Inflammatory macrophage (primary cell): Measurements from ENCODE around the gene THEMIS.
"Not testable (repeated sequence)": the region's sequence is repeated elsewhere in the genome, so short reads cannot be mapped to it uniquely, and the experiment has no call there.

ENCODE experiments used
- DNase-seq, 2 donors: peaks; one replicate each; pipeline ENCODE4 v3.0.0-alpha.2; 2020 to 2022

THEMIS gene

DNA sequence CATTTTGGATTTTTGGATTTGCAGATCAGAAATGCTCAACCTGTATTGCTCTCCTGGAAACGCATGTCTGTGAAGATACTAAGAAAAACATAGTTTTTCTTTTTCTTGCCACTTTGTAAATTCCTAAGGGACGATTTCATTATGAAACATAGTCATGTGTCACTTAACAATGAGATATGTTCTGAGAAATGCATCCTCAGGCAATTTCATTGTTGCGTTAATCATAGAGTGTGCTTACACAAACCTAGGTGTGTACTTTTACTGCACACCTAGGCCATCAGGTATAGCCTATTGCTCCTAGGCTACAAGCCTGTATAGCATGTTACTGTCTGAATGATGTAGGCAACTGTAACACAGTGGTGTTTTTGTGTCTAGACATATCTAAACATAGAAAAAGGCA, 13.4 kb upstream of the THEMIS start:
- no peak for DNase-seq

DNA sequence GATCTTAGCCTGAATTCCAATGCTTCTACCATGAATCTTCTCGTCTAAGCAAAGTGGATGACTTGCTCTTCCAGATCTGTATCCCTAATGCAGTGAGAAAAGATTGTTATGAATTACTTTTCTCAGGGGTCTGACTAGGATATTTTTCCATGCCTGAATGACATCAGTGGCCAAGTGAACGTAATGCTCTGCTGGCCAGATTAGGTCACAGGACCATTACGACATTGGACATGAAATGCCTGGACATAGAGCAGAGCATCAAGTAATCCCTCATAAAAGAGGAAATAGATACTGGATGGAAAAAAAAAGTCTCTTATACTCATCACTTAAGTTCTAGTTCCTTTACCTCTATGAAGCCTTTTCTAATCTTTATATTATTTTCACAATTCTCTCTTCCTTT, 12.1 kb upstream of the THEMIS start:
- DNase-seq: no peak

DNA sequence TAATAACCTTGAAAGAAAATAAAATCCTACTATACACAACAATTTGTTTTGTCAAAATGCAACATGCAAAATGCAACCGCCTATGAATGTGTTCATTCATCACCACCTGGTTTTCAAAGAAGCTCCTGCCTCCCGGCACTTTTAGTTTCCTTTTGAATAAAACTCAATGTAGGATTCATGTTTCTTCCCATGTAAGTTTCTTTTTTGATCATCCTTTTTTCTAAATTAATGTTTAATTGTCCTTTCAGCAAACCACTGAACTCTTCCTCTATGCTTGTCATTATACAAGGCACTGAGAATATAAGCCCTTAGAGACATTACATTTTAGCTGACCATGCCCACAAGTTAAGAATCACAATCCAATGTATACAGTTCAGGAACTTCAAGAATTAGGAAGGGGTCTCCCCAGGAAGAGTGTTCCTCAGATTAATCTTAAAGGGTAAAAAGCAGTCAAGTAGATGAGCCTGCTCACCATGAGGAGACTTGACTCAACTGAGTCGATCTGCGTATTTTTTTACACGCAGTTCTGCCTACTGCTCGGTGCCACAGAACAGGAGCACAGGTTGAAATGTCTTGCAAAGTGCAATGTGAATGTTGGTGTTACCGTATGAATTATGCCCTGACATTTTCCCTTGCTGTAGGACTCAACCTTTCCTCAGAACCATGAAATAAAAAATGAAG, 7.2 kb upstream of the THEMIS start:
- no peak for DNase-seq

GRCh38 chr6:127904160-127904559, 3.3 kb upstream of the THEMIS start:
- DNase-seq: no peak

DNA sequence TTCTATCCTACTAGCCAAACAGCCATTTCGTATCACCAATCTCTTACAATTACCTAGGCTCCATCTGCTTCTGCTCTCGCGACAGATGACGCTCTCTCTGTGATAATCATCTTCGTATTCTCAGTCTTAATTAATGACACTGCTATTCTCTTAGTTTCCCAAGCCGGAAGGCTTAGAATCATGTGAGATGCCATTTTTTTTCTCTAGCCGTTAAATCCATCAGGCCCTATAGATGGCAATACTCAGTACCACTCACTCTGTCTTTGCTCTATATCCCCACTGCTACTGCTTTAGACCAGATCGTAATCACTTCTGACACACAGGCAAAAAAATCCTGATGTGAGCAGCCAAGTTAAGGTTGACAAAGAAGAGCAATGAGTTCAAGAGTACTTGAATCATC, 2.1 kb upstream of the THEMIS start:
- DNase-seq: no peak

- no peak for DNase-seq
Measured at GRCh38 chr6:127897484-127897883, 3.4 kb downstream of the THEMIS start.

- DNase-seq: no peak
Measured at GRCh38 chr6:127894051-127894450, 6.8 kb downstream of the THEMIS start.

GRCh38 chr6:127893541-127893940, 7.3 kb downstream of the THEMIS start:
- no peak for DNase-seq

- no peak for DNase-seq
Measured at GRCh38 chr6:127891731-127892326, 9.0 kb downstream of the THEMIS start.

- DNase-seq: no peak
Measured at GRCh38 chr6:127886603-127887002, 14.3 kb downstream of the THEMIS start.

GRCh38 chr6:127884134-127884533, 16.7 kb downstream of the THEMIS start:
- no peak for DNase-seq

DNA sequence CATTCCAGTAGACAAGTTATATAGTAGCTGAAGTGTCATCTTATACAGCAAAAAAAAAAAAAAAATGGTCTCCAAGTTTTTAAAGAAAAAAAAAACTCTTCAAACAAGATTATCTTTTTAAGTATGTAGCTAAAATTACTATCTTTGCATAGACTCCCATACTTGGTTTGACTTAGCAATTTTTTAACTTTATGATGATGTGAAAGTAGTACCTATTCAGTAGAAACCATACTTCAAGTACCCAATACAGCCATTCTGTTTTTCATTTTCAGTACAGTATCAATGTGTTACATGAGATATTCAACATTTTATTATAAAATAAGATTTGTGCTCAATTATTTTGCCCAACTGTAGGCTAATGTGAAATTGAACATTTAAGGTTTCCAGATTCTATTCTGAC, 18.9 kb downstream of the THEMIS start:
- DNase-seq: not testable (repeated sequence)

GRCh38 chr6:127880429-127880828, 20.4 kb downstream of the THEMIS start:
- DNase-seq: no peak

GRCh38 chr6:127879685-127880084, 21.2 kb downstream of the THEMIS start:
- no peak for DNase-seq

DNA sequence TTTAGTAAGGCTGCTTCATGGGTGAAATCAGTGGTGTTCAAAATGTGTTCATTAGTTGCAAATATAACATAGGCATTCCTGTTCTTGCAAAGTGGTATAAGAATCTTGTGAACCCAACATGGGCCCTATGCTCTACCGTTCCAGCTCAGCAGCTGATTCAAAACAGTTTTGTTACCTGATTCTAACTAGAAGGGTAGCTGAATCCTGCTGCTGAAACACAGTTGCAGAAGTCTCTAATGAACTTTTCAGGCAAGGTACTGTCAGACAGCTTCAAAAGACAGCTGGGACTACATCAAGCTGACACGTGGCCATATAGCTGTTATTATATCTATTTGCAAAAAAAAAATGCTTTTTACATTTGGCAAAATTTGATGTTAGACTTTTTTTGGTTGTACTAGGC, 22.7 kb downstream of the THEMIS start:
- no peak for DNase-seq

GRCh38 chr6:127877231-127877630, 23.6 kb downstream of the THEMIS start:
- no peak for DNase-seq

- no peak for DNase-seq
Measured at GRCh38 chr6:127869772-127870404, 31.0 kb downstream of the THEMIS start.

DNA sequence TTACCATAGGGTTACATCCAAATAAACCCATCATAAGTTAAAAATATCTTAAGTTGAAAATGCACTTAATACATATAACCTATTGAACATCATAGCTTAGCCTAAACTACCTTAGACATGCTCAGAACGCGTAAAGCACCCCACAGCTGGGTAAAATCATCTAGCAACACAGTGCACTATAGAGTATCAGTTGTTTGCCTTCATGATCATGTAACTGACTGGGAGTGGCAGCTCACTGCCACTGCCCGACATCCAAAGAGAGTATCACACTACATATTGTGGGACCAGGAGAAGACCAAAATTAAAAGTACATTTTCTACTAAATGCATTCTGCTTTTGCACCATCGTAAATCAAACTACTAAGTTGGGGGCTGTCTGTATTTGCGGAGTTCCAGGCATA, 31.7 kb downstream of the THEMIS start:
- no peak for DNase-seq

- DNase-seq: no peak
Measured at GRCh38 chr6:127868338-127868737, 32.5 kb downstream of the THEMIS start.

- DNase-seq: no peak
Measured at GRCh38 chr6:127866766-127867165, 34.1 kb downstream of the THEMIS start.

DNA sequence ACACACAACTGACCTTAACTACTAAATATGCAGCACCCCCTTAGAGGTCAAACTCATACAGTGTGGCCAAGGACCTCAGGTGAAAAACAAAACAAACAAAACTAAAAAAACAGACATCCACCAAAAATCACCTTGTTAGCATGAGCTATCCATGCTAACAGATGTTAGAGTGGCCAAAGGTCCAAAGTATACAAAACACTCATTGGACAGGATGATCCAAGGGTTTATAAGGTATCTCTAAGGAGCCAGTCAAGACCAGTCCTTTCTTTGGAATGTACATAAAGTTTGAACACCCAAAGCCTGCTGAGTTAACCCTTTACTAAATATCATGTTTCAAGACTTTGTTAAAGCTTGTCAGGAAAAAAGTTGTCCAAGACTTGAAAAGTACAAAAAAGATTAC, 35.8 kb downstream of the THEMIS start:
- DNase-seq: no peak

- no peak for DNase-seq
Measured at GRCh38 chr6:127864701-127865100, 36.2 kb downstream of the THEMIS start.

DNA sequence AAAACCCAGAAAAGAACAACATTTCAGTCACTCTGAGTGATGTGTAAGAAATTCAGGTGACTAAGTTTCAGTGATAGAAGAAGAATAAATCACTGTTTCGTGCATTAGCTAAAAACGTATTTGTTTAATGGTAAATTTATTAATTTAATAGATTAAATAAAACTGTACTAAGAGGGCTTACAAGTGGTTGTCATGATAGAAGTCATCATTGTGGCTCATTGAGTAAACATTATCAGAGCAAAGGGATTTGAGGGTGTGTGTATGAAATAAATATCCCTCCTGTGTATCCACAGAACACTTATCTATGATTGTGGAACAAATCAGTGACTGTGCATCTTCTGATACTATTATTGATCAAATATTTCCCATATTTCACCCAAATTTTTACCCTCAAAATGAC, 40.1 kb downstream of the THEMIS start:
- DNase-seq: no peak

DNA sequence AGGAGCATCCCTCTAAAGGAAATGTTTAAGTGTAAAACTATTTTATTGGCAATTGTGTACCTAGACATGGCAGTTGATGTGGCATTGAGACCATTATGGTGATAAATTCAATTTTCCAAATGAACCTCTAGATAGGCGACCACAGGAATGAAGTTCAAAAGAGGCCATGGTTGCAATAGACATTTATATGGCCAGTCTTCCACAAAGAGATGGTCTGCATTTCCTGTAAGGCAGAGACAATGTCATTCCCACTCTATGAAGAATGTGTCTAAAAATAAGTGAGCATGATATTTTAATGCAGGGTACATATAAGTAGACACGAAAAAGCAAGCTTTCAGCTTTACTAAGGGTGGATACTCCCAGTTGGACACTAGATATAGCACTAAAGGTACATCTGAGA, 40.9 kb downstream of the THEMIS start:
- DNase-seq: no peak
